Fibroblast of villous mesenchyme (primary cell): ENCODE data around the gene CIB4. TPM values are rescaled to one million over a fixed set of nuclear protein-coding genes. Genes with fewer than 3 reads are reported as not detected.
A peak's percentile ranks its signal among the peaks of the same experiment; 100 is the strongest.

Experiments used
- DNase-seq: peaks from one replicate; pipeline ENCODE4 v3.0.0-alpha.2; 2010; ENCODE audit warnings: low read depth
- H3K4me3 ChIP-seq: 2 replicates; pipeline ENCODE4 v1.5.1; 2011; ENCODE audit warnings: low read depth, mild to moderate bottlenecking, low read length
- CTCF ChIP-seq: IDR thresholded peaks from 2 replicates; pipeline ENCODE4 v1.5.1; 2012; ENCODE audit warnings: low read depth, mild to moderate bottlenecking, low read length; ENCODE audit not compliant: insufficient read depth
- total RNA-seq: library from RNA; depleted of rRNA; stranded (reverse); fragments of >200 nt; gene quantifications from 2 replicates; pipeline ENCODE4 v1.2.3, GENCODE V29; 2012

Gene CIB4
- total RNA-seq, 1 donor: not detected

DNA sequence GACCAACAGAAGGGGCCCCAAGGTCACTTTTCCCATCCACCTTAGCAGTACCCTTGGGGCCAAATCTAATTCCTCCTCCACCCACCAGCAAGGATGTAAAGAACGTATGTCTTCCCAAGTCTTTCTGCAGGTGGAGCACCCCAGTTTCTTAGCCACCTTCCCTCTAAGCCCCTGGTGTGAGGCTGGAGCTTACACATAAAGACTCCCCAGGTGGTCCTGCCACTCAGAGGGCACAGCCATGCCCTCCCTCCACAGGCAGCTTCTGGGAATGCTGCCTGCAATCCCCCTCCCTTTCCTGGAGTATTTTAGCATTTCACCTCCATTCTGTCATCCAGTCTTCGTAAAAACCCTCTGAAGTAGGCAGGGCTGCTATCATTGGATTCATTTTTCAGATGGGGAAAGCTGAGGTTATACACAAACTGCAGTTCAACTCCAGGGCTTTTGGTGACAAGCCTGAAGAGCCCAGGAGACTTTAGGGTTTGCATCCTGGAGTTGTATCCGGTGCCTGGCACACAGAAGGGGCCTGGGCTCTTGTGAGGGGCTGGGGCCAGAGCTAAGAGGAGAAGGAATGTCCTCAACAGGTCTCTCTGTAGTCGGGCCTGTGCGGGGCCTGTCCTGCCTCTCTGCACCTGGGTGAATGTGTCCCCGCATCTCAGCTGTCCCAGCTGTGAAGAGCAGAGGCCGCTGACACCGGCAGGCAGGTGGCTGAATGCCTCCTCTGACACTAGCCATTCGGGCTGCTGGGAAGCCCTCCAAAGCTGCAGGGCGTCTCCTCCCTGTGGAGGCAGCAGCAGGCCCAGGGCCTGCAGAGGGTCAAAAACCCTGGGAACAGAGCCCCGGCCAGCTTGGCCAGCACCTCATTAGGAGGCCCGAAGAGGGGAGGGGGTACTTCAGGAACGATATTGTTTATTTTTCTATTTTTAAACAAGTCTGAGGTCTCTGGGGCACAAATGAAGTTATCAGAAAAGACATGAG lies 27.6 kb downstream of the CIB4 start:
- no peak overlapping the region for H3K4me3 ChIP-seq
- TF ChIP-seq CTCF: no peak
- DNase-seq: no peak

- DNase-seq: no peak
- no peak overlapping the region for H3K4me3 ChIP-seq
- TF ChIP-seq CTCF: no peak
These were observed 28.5 kb downstream of the CIB4 start for GRCh38 chr2:26612522-26613240.

GRCh38 chr2:26612034-26612433 lies 29.1 kb downstream of the CIB4 start:
- DNase-seq: no peak
- H3K4me3 ChIP-seq: no peak overlapping the region
- TF ChIP-seq CTCF: no peak

DNA sequence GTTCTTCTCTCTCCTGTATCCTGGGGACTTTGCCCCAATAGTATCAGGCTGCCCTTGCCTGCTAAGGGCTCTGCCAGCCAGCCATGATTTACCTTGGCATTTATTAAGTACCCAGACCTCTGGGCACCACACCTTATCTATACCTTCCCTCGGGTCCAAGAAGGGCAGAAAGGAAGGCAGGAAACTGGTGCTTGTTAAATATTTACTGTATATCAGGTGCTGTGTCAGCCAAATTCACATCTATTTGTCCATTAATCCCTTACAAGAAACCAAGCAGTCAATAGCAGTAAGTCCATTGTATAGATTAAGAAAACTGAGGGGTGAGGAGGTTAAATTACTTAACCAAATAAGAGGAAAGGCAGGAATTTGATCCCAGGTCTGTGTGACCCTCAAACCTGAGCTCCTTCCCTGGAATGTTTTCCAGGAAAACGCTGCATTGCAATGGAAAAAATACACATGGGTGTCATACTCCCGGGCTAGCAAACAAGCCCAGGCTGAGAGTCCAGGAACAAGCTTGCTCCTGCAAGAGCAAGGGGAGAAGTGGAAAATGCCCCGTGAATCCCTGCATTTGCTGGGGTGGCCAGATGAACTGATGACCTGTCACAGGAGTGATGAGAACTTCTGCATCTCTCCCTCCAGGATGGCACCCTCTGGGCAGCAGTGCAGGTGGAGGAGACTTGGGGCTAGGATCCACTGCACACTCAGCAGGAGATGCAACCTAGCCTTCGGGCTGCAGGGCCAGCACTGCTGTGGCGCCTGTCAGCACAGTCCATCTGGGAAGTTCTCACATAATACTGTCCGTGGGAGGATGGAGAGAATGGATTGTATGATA lies 30.4 kb downstream of the CIB4 start:
- H3K4me3 ChIP-seq: no peak overlapping the region
- peak; percentile 23 for DNase-seq
- TF ChIP-seq CTCF: no peak

GRCh38 chr2:26609839-26610277 lies 31.3 kb downstream of the CIB4 start:
- TF ChIP-seq CTCF: no peak
- no peak overlapping the region for H3K4me3 ChIP-seq
- DNase-seq: no peak

- H3K4me3 ChIP-seq: no peak overlapping the region
- no peak for TF ChIP-seq CTCF
- DNase-seq: no peak
These were observed 31.9 kb downstream of the CIB4 start for GRCh38 chr2:26609205-26609631.
